Inferior parietal cortex (tissue), 1 donor: ENCODE results near the gene PPIP5K2.
"Not testable (repeated sequence)": the region's sequence is repeated elsewhere in the genome, so short reads cannot be mapped to it uniquely, and the experiment has no call there.

Experiments used
- DNase-seq: peaks from one replicate; pipeline ENCODE4 v3.0.0-alpha.2; 2016; ENCODE audit errors: extremely low spot score

PPIP5K2 gene

GRCh38 chr5:103119765-103120606 is at the start of gene PPIP5K2, which contains the start of gene GIN1:
Gene PPIP5K2 (plus strand): TSS chr5:103120301. CDS start chr5:103129590, 9,289 bp downstream.
Gene GIN1 (minus strand): TSS chr5:103120138. CDS start chr5:103108707, 11,431 bp downstream.
- DNase-seq: peak; percentile 99

GRCh38 chr5:103073500-103073899 is 46.6 kb upstream of the PPIP5K2 start:
- DNase-seq: not testable (repeated sequence)

- DNase-seq: no peak
Observed at GRCh38 chr5:103075442-103075841, 44.7 kb upstream of the PPIP5K2 start.

- no peak for DNase-seq
Observed at GRCh38 chr5:103079796-103080195, 40.3 kb upstream of the PPIP5K2 start.

GRCh38 chr5:103086547-103086946 is 33.6 kb upstream of the PPIP5K2 start:
- no peak for DNase-seq

- no peak for DNase-seq
Observed at GRCh38 chr5:103089272-103089671, 30.8 kb upstream of the PPIP5K2 start.

GRCh38 chr5:103090791-103091190 is 29.3 kb upstream of the PPIP5K2 start:
- no peak for DNase-seq

GRCh38 chr5:103092676-103093075 is 27.4 kb upstream of the PPIP5K2 start:
- DNase-seq: no peak

- no peak for DNase-seq
Observed at GRCh38 chr5:103093727-103094126, 26.4 kb upstream of the PPIP5K2 start.

GRCh38 chr5:103094737-103095136 is 25.4 kb upstream of the PPIP5K2 start:
- DNase-seq: no peak

GRCh38 chr5:103098993-103099392 is 21.1 kb upstream of the PPIP5K2 start:
- no peak for DNase-seq

- DNase-seq: no peak
Observed at GRCh38 chr5:103101079-103101750, 18.9 kb upstream of the PPIP5K2 start.

GRCh38 chr5:103102234-103102633 is 17.9 kb upstream of the PPIP5K2 start:
- no peak for DNase-seq

- no peak for DNase-seq
Observed at GRCh38 chr5:103108086-103108485, 12.0 kb upstream of the PPIP5K2 start.

- no peak for DNase-seq
Observed at GRCh38 chr5:103109277-103109676, 10.8 kb upstream of the PPIP5K2 start.

GRCh38 chr5:103110403-103110802 is 9.7 kb upstream of the PPIP5K2 start:
- no peak for DNase-seq

- no peak for DNase-seq
Observed at GRCh38 chr5:103111468-103111867, 8.6 kb upstream of the PPIP5K2 start.

GRCh38 chr5:103112910-103113309 is 7.2 kb upstream of the PPIP5K2 start:
- no peak for DNase-seq

GRCh38 chr5:103114440-103114839 is 5.7 kb upstream of the PPIP5K2 start:
- no peak for DNase-seq

GRCh38 chr5:103117471-103117991 is 2.6 kb upstream of the PPIP5K2 start:
- no peak for DNase-seq

GRCh38 chr5:103119070-103119764 is 884 bp upstream of the PPIP5K2 start:
- peak; percentile 40 for DNase-seq

- no peak for DNase-seq
Observed at GRCh38 chr5:103120607-103121200, 603 bp downstream of the PPIP5K2 start.
